OCI-LY1 (cell line): ENCODE data around the gene SPRN.

Source experiments
- H2AFZ ChIP-seq: fragments of 200-600 bp; sonication (generic), shearing (Covaris generic); 2 replicates; pipeline ENCODE4 v1.6.0; 2014; ENCODE audit warnings: antibody characterized with exemption, mild to moderate bottlenecking, low read length
- H3F3A ChIP-seq: fragments of 200-600 bp; sonication (generic), shearing (Covaris generic); 2 replicates; pipeline ENCODE4 v1.6.0; 2014; ENCODE audit warnings: mild to moderate bottlenecking, antibody characterized with exemption, low read length, moderate library complexity; ENCODE audit not compliant: insufficient read depth
- H3K27ac ChIP-seq: fragments of 200-600 bp; sonication (generic); 2 replicates; pipeline ENCODE4 v1.5.1; 2014; ENCODE audit warnings: low read length, mixed run types, mild to moderate bottlenecking, low read depth; ENCODE audit not compliant: poor library complexity, severe bottlenecking
- H3K27me3 ChIP-seq: fragments of 200-600 bp; sonication (generic); 2 replicates; pipeline ENCODE4 v1.6.0; 2014; ENCODE audit warnings: antibody characterized with exemption, mild to moderate bottlenecking, low read length, moderate library complexity; ENCODE audit not compliant: insufficient read depth
- H3K36me3 ChIP-seq: fragments of 200-600 bp; sonication (generic); 2 replicates; pipeline ENCODE4 v1.6.1; 2014; ENCODE audit warnings: mild to moderate bottlenecking, antibody characterized with exemption, low read length, moderate library complexity, mixed read lengths; ENCODE audit not compliant: insufficient read depth
- H3K4me1 ChIP-seq: fragments of 200-600 bp; sonication (generic); 2 replicates; pipeline ENCODE4 v1.5.1; 2014; ENCODE audit warnings: mild to moderate bottlenecking, low read length, moderate library complexity; ENCODE audit not compliant: insufficient read depth, severe bottlenecking
- H3K4me2 ChIP-seq: fragments of 200-600 bp; sonication (generic), shearing (Covaris generic); 2 replicates; pipeline ENCODE4 v1.6.1; 2014; ENCODE audit warnings: low read length
- H3K4me3 ChIP-seq: fragments of 200-600 bp; sonication (generic); 2 replicates; pipeline ENCODE4 v1.5.1; 2014; ENCODE audit warnings: low read length, low read depth, mild to moderate bottlenecking, mixed read lengths; ENCODE audit not compliant: poor library complexity, severe bottlenecking
- H3K79me2 ChIP-seq: fragments of 200-600 bp; shearing (Covaris generic); 2 replicates; pipeline ENCODE4 v1.6.1; 2016; ENCODE audit warnings: mixed run types, low read length, mixed read lengths; ENCODE audit not compliant: insufficient read depth
- H3K9ac ChIP-seq: fragments of 200-600 bp; sonication (generic), shearing (Covaris generic); 2 replicates; pipeline ENCODE4 v1.6.1; 2014; ENCODE audit warnings: mild to moderate bottlenecking, low read length, mixed read lengths
- H3K9me2 ChIP-seq: fragments of 200-600 bp; sonication (generic), shearing (Covaris generic); 2 replicates; pipeline ENCODE4 v1.6.1; 2014; ENCODE audit warnings: low read depth, mild to moderate bottlenecking, low read length, mixed read lengths
- H3K9me3 ChIP-seq: fragments of 200-600 bp; shearing (Covaris generic); 2 replicates; pipeline ENCODE4 v1.6.1; 2014; ENCODE audit warnings: low read length, mixed read lengths
- H4K20me1 ChIP-seq: fragments of 200-600 bp; sonication (generic), shearing (Covaris generic); 2 replicates; pipeline ENCODE4 v1.6.0; 2016; ENCODE audit warnings: mild to moderate bottlenecking, low read length; ENCODE audit not compliant: insufficient read depth
- CTCF ChIP-seq: fragments of 200-600 bp; sonication (generic), shearing (Covaris generic); IDR thresholded peaks from 2 replicates; pipeline ENCODE4 v1.5.1; 2017; ENCODE audit warnings: mild to moderate bottlenecking, antibody characterized with exemption, low read length, moderate library complexity, mixed read lengths
- EZH2 ChIP-seq: fragments of 200-600 bp; sonication (generic), shearing (Covaris generic); IDR thresholded peaks from 2 replicates; pipeline ENCODE4 v1.8.0; 2017; ENCODE audit warnings: borderline replicate concordance, mixed run types, mild to moderate bottlenecking, antibody characterized with exemption, low read length, moderate library complexity, mixed read lengths

Gene SPRN

GRCh38 chr10:133421336-133422222 lies 2.8 kb downstream of the SPRN start:
- Histone ChIP-seq H4K20me1 (no peaks in the 10 kb centered on the region), H3K9me3 (no peaks in the 10 kb centered on the region), H3F3A (no peaks in the 10 kb centered on the region)

GRCh38 chr10:133420579-133420978 lies 3.8 kb downstream of the SPRN start:
- Histone ChIP-seq H3K27me3 (no peaks in the 10 kb centered on the region), H3K9me2 (no peaks in the 10 kb centered on the region), H3K4me1 (no peaks in the 10 kb centered on the region), H3K79me2 (no peaks in the 10 kb centered on the region), H3K4me2 (no peak overlapping the region), H3K4me3 (no peak overlapping the region), H3F3A (no peaks in the 10 kb centered on the region), H4K20me1 (no peaks in the 10 kb centered on the region), H3K36me3 (peaks cover 43% of the 10 kb centered on the region), H2AFZ (no peak overlapping the region), H3K27ac (no peak overlapping the region), H3K9ac (no peak overlapping the region), H3K9me3 (peaks cover 2% of the 10 kb centered on the region; the same call in 1 of the 2 replicates)
- TF ChIP-seq EZH2 (no peak), CTCF (no peak)

More at GRCh38 chr10:133421336-133422222, 2.8 kb downstream of the SPRN start:
- Histone ChIP-seq H3K4me3 (no peak overlapping the region), H3K27me3 (no peaks in the 10 kb centered on the region), H3K4me1 (no peaks in the 10 kb centered on the region), H3K4me2 (no peak overlapping the region), H3K27ac (no peak overlapping the region), H3K9me2 (no peaks in the 10 kb centered on the region), H3K36me3 (peaks cover 38% of the 10 kb centered on the region), H3K79me2 (no peaks in the 10 kb centered on the region), H2AFZ (no peak overlapping the region), H3K9ac (no peak overlapping the region)
- TF ChIP-seq EZH2 (no peak), CTCF (no peak)

GRCh38 chr10:133420028-133420427 lies 4.4 kb downstream of the SPRN start:
- Histone ChIP-seq H4K20me1 (no peaks in the 10 kb centered on the region), H3K9ac (no peak overlapping the region), H3K79me2 (no peaks in the 10 kb centered on the region), H3F3A (no peaks in the 10 kb centered on the region), H3K27ac (no peak overlapping the region), H2AFZ (no peak overlapping the region), H3K9me2 (no peaks in the 10 kb centered on the region), H3K27me3 (no peaks in the 10 kb centered on the region), H3K4me2 (no peak overlapping the region), H3K9me3 (peaks cover 4% of the 10 kb centered on the region; the same call in 1 of the 2 replicates), H3K36me3 (peaks cover 49% of the 10 kb centered on the region), H3K4me3 (no peak overlapping the region), H3K4me1 (no peaks in the 10 kb centered on the region)
- TF ChIP-seq EZH2 = no peak
- TF ChIP-seq CTCF = no peak
